ENCODE results near the gene CLPTM1. TPM values are rescaled to one million over a fixed set of nuclear protein-coding genes. Genes with fewer than 3 reads are reported as not detected.

Gene CLPTM1
- total RNA-seq, 4 donors from 2014 or later = 65.3 to 94.6 (median 79.8) TPM

DNA sequence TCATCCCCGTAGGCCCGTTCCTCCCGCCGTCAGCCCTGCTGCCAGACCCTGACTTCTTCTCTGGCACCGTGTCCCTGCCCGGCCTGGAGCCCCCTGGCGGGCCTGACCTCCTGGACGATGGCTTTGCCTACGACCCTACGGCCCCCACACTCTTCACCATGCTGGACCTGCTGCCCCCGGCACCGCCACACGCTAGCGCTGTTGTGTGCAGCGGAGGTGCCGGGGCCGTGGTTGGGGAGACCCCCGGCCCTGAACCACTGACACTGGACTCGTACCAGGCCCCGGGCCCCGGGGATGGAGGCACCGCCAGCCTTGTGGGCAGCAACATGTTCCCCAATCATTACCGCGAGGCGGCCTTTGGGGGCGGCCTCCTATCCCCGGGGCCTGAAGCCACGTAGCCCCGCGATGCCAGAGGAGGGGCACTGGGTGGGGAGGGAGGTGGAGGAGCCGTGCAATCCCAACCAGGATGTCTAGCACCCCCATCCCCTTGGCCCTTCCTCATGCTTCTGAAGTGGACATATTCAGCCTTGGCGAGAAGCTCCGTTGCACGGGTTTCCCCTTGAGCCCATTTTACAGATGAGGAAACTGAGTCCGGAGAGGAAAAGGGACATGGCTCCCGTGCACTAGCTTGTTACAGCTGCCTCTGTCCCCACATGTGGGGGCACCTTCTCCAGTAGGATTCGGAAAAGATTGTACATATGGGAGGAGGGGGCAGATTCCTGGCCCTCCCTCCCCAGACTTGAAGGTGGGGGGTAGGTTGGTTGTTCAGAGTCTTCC, 82.4 kb downstream of the CLPTM1 start:
- H3K36me3 ChIP-seq = peaks cover 0 to 18% (median 8%) of the 10 kb centered on the region in 4 donors
- intact Hi-C loops (cut with DNase I; ENCODE audit: low total_unique reads) = no loop called here

DNA sequence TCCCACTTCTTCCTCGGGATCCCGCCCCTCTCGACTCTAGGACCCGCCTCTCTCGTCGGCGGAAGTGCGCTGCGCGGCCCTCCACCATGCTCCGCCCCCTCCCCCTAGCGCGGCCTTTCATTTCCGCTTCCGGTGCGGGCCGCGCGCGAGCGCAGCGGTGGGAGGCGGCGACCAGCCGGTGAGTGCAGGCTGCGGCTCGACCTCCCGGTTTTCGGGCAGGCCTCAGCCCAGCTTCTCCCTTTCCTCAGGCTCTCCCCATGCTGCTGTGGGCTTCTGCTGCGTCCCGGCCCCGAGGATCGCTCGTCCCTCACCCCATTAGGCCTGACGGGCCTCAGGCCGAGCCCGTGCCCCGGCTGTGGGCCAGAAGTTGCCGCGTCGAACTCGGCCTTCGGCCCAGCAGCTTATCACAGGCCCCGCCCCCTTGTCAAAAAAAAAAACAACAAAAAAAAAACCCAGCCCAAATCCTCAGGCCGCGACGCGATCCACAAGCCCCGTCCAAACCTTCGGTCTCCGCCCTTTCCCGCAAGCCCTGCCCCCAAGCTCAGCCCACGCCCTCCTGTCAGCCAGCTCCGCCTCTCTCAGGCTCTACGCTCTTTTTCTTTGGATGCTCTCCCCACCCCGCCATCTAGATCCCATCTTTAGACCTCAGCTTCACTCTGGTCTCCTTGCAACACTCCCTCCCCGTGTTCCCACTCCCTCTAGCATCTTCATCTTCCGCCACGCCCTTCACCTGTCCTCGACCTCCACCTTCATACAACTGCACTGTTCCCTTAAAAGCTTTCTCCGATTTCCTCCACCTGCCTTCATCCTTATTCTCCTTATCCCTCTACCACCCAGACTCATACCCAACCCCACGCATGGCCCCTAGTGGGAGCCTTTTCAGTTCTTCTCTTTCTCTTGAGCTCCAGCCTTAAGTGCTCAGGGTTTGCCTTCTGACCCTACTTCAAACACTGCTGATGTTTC, 84.0 kb downstream of the CLPTM1 start, which contains the start of gene CLASRP:
Gene CLASRP (plus strand): TSS at position 115 of the 963 bp plus-strand sequence. CDS start 1,168 bp downstream, outside the sequence.
- H3K9me3 ChIP-seq = no peaks in the 10 kb centered on the region
- DNase-seq = peak; percentile 94
- H3K4me3 ChIP-seq = peak within 1 kb of the TSS; percentile 82 to 100 (median 94)
- TF ChIP-seq POLR2AphosphoS5 (IDR thresholded peaks at IDR 0.05) (peak; percentile 95 to 99 (median 97)), POLR2A (IDR thresholded peaks at IDR 0.05) (peak; percentile 94), EP300 (IDR thresholded peaks at IDR 0.05; ENCODE audit: low read depth) (no peak)
- TF ChIP-seq, protein P1, sequence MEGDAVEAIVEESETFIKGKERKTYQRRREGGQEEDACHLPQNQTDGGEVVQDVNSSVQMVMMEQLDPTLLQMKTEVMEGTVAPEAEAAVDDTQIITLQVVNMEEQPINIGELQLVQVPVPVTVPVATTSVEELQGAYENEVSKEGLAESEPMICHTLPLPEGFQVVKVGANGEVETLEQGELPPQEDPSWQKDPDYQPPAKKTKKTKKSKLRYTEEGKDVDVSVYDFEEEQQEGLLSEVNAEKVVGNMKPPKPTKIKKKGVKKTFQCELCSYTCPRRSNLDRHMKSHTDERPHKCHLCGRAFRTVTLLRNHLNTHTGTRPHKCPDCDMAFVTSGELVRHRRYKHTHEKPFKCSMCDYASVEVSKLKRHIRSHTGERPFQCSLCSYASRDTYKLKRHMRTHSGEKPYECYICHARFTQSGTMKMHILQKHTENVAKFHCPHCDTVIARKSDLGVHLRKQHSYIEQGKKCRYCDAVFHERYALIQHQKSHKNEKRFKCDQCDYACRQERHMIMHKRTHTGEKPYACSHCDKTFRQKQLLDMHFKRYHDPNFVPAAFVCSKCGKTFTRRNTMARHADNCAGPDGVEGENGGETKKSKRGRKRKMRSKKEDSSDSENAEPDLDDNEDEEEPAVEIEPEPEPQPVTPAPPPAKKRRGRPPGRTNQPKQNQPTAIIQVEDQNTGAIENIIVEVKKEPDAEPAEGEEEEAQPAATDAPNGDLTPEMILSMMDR (IDR thresholded peaks at IDR 0.05) = no peak
- H3K4me1 ChIP-seq = peaks cover 18 to 34% (median 21%) of the 10 kb centered on the region in 4 donors
- WGBS, 2 donors (ENCODE audit: low coverage in 1 of 2) = 1 to 8% methylated on average over 12 to 51 of the region's 62 CpGs
- H3K36me3 ChIP-seq = peaks cover 0 to 26% (median 10%) of the 10 kb centered on the region in 4 donors
- intact Hi-C loops (cut with DNase I; ENCODE audit: low total_unique reads) = no loop called here
- in situ Hi-C loops (cut with MboI; ENCODE audit: low pct_ligation_motif_present in 1 of 4, low pct_unique_long_range_greater_than_20kb in 1 of 4, low sequenced_read_pairs in 3 of 4) = no loop called here
- H3K27ac ChIP-seq = peak within 1 kb of the TSS; percentile 96 to 100 (median 99)
- H3K27me3 ChIP-seq = no peaks in the 10 kb centered on the region

More for the DNA sequence above, 82.4 kb downstream of the CLPTM1 start:
- 89 to 97% methylated on average over 9 to 23 of the region's 37 CpGs for WGBS, 2 donors (ENCODE audit: low coverage in 1 of 2)
- H3K4me1 ChIP-seq = peaks cover 18 to 34% (median 21%) of the 10 kb centered on the region in 4 donors
- no peak for TF ChIP-seq POLR2A (IDR thresholded peaks at IDR 0.05)
- TF ChIP-seq, protein P1 (IDR thresholded peaks at IDR 0.05) = no peak
- DNase-seq = no peak
- no peaks in the 10 kb centered on the region for H3K9me3 ChIP-seq
- no peaks in the 10 kb centered on the region for H3K27me3 ChIP-seq
- H3K27ac ChIP-seq = peak overlapping the region in 1 of 4 donors; percentile 100
- peak overlapping the region in 1 of 4 donors; percentile 100 for H3K4me3 ChIP-seq
- in situ Hi-C loops (cut with MboI; ENCODE audit: low pct_ligation_motif_present in 1 of 4, low pct_unique_long_range_greater_than_20kb in 1 of 4, low sequenced_read_pairs in 3 of 4) = no loop called here

DNA sequence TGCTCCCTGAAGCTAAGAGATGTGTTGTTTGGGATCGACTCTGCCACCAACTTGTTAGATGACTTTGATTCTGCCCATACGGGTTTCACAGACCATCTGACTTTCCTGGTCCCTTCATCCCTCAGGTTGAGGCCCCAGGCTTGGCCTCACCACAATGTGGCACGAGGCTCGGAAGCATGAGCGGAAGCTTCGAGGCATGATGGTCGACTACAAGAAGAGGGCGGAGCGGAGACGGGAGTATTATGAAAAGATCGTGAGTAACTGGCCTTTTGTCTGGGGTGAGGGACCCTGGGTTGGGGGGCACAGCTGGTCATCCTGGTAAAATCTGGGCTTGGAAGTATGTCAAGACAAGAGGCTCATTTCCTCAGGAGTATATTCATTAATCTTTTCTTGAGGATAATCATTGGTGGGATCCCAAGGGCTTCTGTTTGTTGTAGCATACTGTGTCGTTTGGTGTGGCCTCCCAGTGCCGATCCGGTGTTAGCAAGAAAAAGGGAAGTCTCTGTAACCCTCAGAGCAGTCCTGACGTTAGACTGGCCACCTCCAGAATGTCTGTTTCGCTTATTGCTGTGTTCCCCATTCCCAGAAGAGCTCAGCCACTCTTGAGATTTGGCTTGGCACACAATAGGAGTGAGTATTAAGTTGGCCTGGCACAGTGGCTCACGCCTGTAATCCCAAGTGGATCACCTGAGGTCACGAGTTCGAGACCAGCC, 85.0 kb downstream of the CLPTM1 start:
- TF ChIP-seq POLR2A (IDR thresholded peaks at IDR 0.05) (no peak), EP300 (IDR thresholded peaks at IDR 0.05; ENCODE audit: low read depth) (no peak), POLR2AphosphoS5 (IDR thresholded peaks at IDR 0.05) (no peak)
- TF ChIP-seq, protein P1 (IDR thresholded peaks at IDR 0.05) = no peak
- no peaks in the 10 kb centered on the region for H3K27me3 ChIP-seq
- peaks cover 18 to 41% (median 27%) of the 10 kb centered on the region in 4 donors for H3K4me1 ChIP-seq
- H3K27ac ChIP-seq = peak overlapping the region; percentile 96 to 100 (median 99)
- peak overlapping the region in 2 of 4 donors; percentile 89 to 100 for H3K4me3 ChIP-seq
- no peaks in the 10 kb centered on the region for H3K9me3 ChIP-seq
- no peak for DNase-seq
- H3K36me3 ChIP-seq = peaks cover 0 to 32% (median 13%) of the 10 kb centered on the region in 4 donors
- 70 to 76% methylated on average over 4 to 19 of the region's 19 CpGs for WGBS, 2 donors (ENCODE audit: low coverage in 1 of 2)
- intact Hi-C loops (cut with DNase I; ENCODE audit: low total_unique reads) = loop anchor here (5.0 kb wide), 1 partner anchor 37 kb away; the partner anchor contains the start of genes GEMIN7 and ZNF296
- in situ Hi-C loops (cut with MboI; ENCODE audit: low pct_ligation_motif_present in 1 of 4, low pct_unique_long_range_greater_than_20kb in 1 of 4, low sequenced_read_pairs in 3 of 4) = no loop called here

Data from transverse colon (tissue), 4 donors.